Measurements from ENCODE around the gene PARP6.

DNA sequence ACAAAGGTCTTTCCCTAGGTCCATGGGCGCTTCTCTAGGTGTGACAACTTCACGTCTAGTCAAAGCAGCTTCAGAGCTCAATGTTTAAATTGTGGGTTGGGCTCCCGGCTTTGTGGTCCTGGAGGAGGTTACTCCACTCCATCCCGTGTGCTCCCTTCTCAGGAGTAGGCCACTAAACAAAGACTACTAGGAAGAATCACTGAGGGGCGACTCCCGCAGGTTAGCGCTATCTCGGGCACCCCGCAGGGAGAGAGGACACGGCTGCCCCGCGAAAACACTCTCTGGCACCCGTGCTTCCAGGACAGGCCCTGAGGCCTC, 500 bp downstream of the PARP6 start:
- TF ChIP-seq, protein P1, sequence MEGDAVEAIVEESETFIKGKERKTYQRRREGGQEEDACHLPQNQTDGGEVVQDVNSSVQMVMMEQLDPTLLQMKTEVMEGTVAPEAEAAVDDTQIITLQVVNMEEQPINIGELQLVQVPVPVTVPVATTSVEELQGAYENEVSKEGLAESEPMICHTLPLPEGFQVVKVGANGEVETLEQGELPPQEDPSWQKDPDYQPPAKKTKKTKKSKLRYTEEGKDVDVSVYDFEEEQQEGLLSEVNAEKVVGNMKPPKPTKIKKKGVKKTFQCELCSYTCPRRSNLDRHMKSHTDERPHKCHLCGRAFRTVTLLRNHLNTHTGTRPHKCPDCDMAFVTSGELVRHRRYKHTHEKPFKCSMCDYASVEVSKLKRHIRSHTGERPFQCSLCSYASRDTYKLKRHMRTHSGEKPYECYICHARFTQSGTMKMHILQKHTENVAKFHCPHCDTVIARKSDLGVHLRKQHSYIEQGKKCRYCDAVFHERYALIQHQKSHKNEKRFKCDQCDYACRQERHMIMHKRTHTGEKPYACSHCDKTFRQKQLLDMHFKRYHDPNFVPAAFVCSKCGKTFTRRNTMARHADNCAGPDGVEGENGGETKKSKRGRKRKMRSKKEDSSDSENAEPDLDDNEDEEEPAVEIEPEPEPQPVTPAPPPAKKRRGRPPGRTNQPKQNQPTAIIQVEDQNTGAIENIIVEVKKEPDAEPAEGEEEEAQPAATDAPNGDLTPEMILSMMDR (IDR thresholded peaks at IDR 0.05), result no peak
- TF ChIP-seq POLR2AphosphoS5 (IDR thresholded peaks at IDR 0.05), result no peak

Data from breast epithelium (tissue), 3 donors.